ENCODE measurements around the gene NEU4. TPM values are rescaled to one million over a fixed set of nuclear protein-coding genes. Genes with fewer than 3 reads are reported as not detected.

The NEU4 gene
- total and polyA plus RNA-seq, 9 of the 15 experiments (the other 6 are each of a cell fraction or from before 2014, with no cell fraction given): 0.01 to 0.40 TPM; not detected in 7

- TF ChIP-seq ZBTB49 (CRISPR knock-in tag; IDR thresholded peaks at IDR 0.05; ENCODE audit: borderline replicate concordance) (no peak), CTCF (IDR thresholded peaks at IDR 0.05 in 2 of 3, conservative IDR thresholded peaks at IDR 0.05 in 1 of 3; ENCODE audit: insufficient read depth in 2 of 3, low read depth in 1 of 3, low read length in 3 of 3) (peak; percentile 32 to 54 (median 41); a peak in 5 of 6 replicates), CEBPZ (IDR thresholded peaks at IDR 0.05; ENCODE audit: borderline replicate concordance, low read depth, low read length) (no peak), E2F8 (IDR thresholded peaks at IDR 0.05; ENCODE audit: low read depth, partially characterized antibody) (no peak), ZNF740 (CRISPR knock-in tag; IDR thresholded peaks at IDR 0.05) (peak; percentile 83), ZNF740 (tag; IDR thresholded peaks at IDR 0.05) (no peak)
Measured at GRCh38 chr2:241859436-241860183, 50.6 kb downstream of the NEU4 start (continued).

Measured in K562 (cell line).